Neural cell (in vitro differentiated cells): ENCODE data around the gene PATZ1. TPM values are rescaled to one million over a fixed set of nuclear protein-coding genes. Genes with fewer than 3 reads are reported as not detected.

Experiments used
- H2AFZ ChIP-seq: fragments of 200-600, 300-800 bp; sonication (generic), shearing (Covaris generic); 2 replicates; pipeline ENCODE4 v1.6.0; 2014; ENCODE audit warnings: low read depth, mild to moderate bottlenecking, antibody characterized with exemption, low read length, moderate library complexity
- H3F3A ChIP-seq: fragments of 200-600 bp; shearing (Covaris generic); 2 replicates; pipeline ENCODE4 v1.6.1; 2016; ENCODE audit warnings: mild to moderate bottlenecking, moderate library complexity, mixed read lengths, antibody characterized with exemption, low read length; ENCODE audit not compliant: insufficient read depth, poor library complexity, severe bottlenecking
- H3K27ac ChIP-seq: fragments of 200-600, 300-800 bp; sonication (generic), shearing (Covaris generic); 2 replicates; pipeline ENCODE4 v1.5.1; 2014; ENCODE audit warnings: mild to moderate bottlenecking, low read length, moderate library complexity
- H3K27me3 ChIP-seq: fragments of 300-800, 200-600 bp; sonication (generic), shearing (Covaris generic); 2 replicates; pipeline ENCODE4 v1.6.0; 2014; ENCODE audit warnings: mild to moderate bottlenecking, low read depth, low read length, moderate library complexity; ENCODE audit not compliant: insufficient read depth
- H3K36me3 ChIP-seq: fragments of 300-800, 200-600 bp; sonication (generic), shearing (Covaris generic); 2 replicates; pipeline ENCODE4 v1.5.1; 2014; ENCODE audit warnings: mild to moderate bottlenecking, antibody characterized with exemption, low read length, moderate library complexity; ENCODE audit not compliant: insufficient read depth
- H3K4me2 ChIP-seq: fragments of 300-800, 200-600 bp; sonication (generic), shearing (Covaris generic); 2 replicates; pipeline ENCODE4 v1.6.0; 2014; ENCODE audit warnings: mild to moderate bottlenecking, low read length
- H3K4me3 ChIP-seq: fragments of 300-800, 200-600 bp; sonication (generic), shearing (Covaris generic); 2 replicates; pipeline ENCODE4 v1.5.1; 2014; ENCODE audit warnings: mild to moderate bottlenecking, low read length, moderate library complexity
- H3K79me2 ChIP-seq: fragments of 200-600 bp; shearing (Covaris generic); replicated peaks from 2 replicates; pipeline ENCODE4 v1.6.0; 2014; ENCODE audit warnings: mild to moderate bottlenecking, low read length, moderate library complexity; ENCODE audit not compliant: insufficient read depth
- H3K9ac ChIP-seq: fragments of 300-800, 200-600 bp; sonication (generic), shearing (Covaris generic); 2 replicates; pipeline ENCODE4 v1.6.1; 2016; ENCODE audit warnings: mild to moderate bottlenecking, low read length, mixed read lengths
- H3K9me2 ChIP-seq: fragments of 200-600 bp; shearing (Covaris generic); 2 replicates; pipeline ENCODE4 v1.6.1; 2016; ENCODE audit warnings: mild to moderate bottlenecking, low read length, mixed read lengths; ENCODE audit not compliant: insufficient read depth
- H3K9me3 ChIP-seq: fragments of 200-600, 300-800 bp; sonication (generic), shearing (Covaris generic); 2 replicates; pipeline ENCODE4 v1.6.1; 2016; ENCODE audit warnings: mild to moderate bottlenecking, mixed run types, low read length, moderate library complexity, mixed read lengths
- H4K20me1 ChIP-seq: fragments of 200-600 bp; shearing (Covaris generic); 2 replicates; pipeline ENCODE4 v1.6.1; 2016; ENCODE audit warnings: mild to moderate bottlenecking, mixed run types; ENCODE audit not compliant: insufficient read depth
- EP300 ChIP-seq: fragments of 450-650 bp; conservative IDR thresholded peaks from 2 replicates; pipeline ENCODE4 v1.6.1; 2014; ENCODE audit warnings: antibody characterized with exemption, mild to moderate bottlenecking, moderate library complexity; ENCODE audit not compliant: poor library complexity, severe bottlenecking
- EZH2 ChIP-seq: fragments of 200-600, 300-800 bp; shearing (Covaris generic), sonication (generic); IDR thresholded peaks from 2 replicates; pipeline ENCODE4 v1.6.1; 2014; ENCODE audit warnings: antibody characterized with exemption, low read length, borderline replicate concordance, mild to moderate bottlenecking; ENCODE audit not compliant: insufficient read depth, poor library complexity, severe bottlenecking
- MXI1 ChIP-seq: fragments of 450-650 bp; conservative IDR thresholded peaks from 2 replicates; pipeline ENCODE4 v1.6.1; 2014; ENCODE audit warnings: antibody characterized with exemption, mild to moderate bottlenecking; ENCODE audit not compliant: poor library complexity, severe bottlenecking
- POLR2AphosphoS5 ChIP-seq: IDR thresholded peaks from 2 replicates; pipeline ENCODE4 v1.6.1; 2012
- RAD21 ChIP-seq: fragments of 450-650 bp; conservative IDR thresholded peaks from 2 replicates; pipeline ENCODE4 v1.6.1; 2014; ENCODE audit warnings: antibody characterized with exemption, mild to moderate bottlenecking, moderate library complexity
- SMC3 ChIP-seq: fragments of 450-650 bp; conservative IDR thresholded peaks from 2 replicates; pipeline ENCODE4 v1.6.1; 2014; ENCODE audit warnings: antibody characterized with exemption, mild to moderate bottlenecking, moderate library complexity; ENCODE audit not compliant: poor library complexity
- TAF1 ChIP-seq: IDR thresholded peaks from 2 replicates; pipeline ENCODE4 v1.6.1; 2012; ENCODE audit warnings: low read depth
- polyA plus RNA-seq: library from polyadenylated mRNA; depleted of rRNA; stranded (reverse); fragments of >200 nt; gene quantifications from 2 replicates; pipeline ENCODE4 v1.2.3, GENCODE V29; 2014
- TF ChIP-seq, protein P1 (sequence below): fragments of 450-650 bp; IDR thresholded peaks from 2 replicates; pipeline ENCODE4 v1.5.1; 2014; ENCODE audit warnings: antibody characterized with exemption, mild to moderate bottlenecking, moderate library complexity; ENCODE audit not compliant: poor library complexity, severe bottlenecking
- TF ChIP-seq, protein P2 (sequence below): IDR thresholded peaks from 2 replicates; pipeline ENCODE4 v1.6.1; 2012; ENCODE audit warnings: borderline replicate concordance

Gene PATZ1
- polyA plus RNA-seq, 1 donor from 2014 or later: 33.5 TPM

GRCh38 chr22:31284281-31285155, 61.6 kb downstream of the PATZ1 start:
- H3K27ac ChIP-seq: no peak overlapping the region
- no peaks in the 10 kb centered on the region for H4K20me1 ChIP-seq
- no peak overlapping the region for H3K4me2 ChIP-seq
- H3F3A ChIP-seq: no peaks in the 10 kb centered on the region
- no peak overlapping the region for H2AFZ ChIP-seq
- peaks cover 5% of the 10 kb centered on the region for H3K36me3 ChIP-seq
- no peaks in the 10 kb centered on the region for H3K79me2 ChIP-seq
- no peak overlapping the region for H3K9ac ChIP-seq
- no peaks in the 10 kb centered on the region for H3K9me2 ChIP-seq
- H3K9me3 ChIP-seq: no peaks in the 10 kb centered on the region
- H3K27me3 ChIP-seq: no peaks in the 10 kb centered on the region
- TF ChIP-seq POLR2AphosphoS5: no peak
- TF ChIP-seq, protein P1, sequence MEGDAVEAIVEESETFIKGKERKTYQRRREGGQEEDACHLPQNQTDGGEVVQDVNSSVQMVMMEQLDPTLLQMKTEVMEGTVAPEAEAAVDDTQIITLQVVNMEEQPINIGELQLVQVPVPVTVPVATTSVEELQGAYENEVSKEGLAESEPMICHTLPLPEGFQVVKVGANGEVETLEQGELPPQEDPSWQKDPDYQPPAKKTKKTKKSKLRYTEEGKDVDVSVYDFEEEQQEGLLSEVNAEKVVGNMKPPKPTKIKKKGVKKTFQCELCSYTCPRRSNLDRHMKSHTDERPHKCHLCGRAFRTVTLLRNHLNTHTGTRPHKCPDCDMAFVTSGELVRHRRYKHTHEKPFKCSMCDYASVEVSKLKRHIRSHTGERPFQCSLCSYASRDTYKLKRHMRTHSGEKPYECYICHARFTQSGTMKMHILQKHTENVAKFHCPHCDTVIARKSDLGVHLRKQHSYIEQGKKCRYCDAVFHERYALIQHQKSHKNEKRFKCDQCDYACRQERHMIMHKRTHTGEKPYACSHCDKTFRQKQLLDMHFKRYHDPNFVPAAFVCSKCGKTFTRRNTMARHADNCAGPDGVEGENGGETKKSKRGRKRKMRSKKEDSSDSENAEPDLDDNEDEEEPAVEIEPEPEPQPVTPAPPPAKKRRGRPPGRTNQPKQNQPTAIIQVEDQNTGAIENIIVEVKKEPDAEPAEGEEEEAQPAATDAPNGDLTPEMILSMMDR: no peak
- TF ChIP-seq, protein P2, sequence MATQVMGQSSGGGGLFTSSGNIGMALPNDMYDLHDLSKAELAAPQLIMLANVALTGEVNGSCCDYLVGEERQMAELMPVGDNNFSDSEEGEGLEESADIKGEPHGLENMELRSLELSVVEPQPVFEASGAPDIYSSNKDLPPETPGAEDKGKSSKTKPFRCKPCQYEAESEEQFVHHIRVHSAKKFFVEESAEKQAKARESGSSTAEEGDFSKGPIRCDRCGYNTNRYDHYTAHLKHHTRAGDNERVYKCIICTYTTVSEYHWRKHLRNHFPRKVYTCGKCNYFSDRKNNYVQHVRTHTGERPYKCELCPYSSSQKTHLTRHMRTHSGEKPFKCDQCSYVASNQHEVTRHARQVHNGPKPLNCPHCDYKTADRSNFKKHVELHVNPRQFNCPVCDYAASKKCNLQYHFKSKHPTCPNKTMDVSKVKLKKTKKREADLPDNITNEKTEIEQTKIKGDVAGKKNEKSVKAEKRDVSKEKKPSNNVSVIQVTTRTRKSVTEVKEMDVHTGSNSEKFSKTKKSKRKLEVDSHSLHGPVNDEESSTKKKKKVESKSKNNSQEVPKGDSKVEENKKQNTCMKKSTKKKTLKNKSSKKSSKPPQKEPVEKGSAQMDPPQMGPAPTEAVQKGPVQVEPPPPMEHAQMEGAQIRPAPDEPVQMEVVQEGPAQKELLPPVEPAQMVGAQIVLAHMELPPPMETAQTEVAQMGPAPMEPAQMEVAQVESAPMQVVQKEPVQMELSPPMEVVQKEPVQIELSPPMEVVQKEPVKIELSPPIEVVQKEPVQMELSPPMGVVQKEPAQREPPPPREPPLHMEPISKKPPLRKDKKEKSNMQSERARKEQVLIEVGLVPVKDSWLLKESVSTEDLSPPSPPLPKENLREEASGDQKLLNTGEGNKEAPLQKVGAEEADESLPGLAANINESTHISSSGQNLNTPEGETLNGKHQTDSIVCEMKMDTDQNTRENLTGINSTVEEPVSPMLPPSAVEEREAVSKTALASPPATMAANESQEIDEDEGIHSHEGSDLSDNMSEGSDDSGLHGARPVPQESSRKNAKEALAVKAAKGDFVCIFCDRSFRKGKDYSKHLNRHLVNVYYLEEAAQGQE: no peak
- no peak for TF ChIP-seq SMC3
- no peak overlapping the region for H3K4me3 ChIP-seq

- Histone ChIP-seq H3K4me2 (no peak overlapping the region), H3K27ac (no peak overlapping the region), H4K20me1 (no peaks in the 10 kb centered on the region), H2AFZ (no peak overlapping the region), H3K4me3 (no peak overlapping the region), H3K36me3 (peaks cover 5% of the 10 kb centered on the region), H3K27me3 (no peaks in the 10 kb centered on the region), H3K9me3 (no peaks in the 10 kb centered on the region), H3F3A (no peaks in the 10 kb centered on the region), H3K79me2 (no peaks in the 10 kb centered on the region), H3K9me2 (no peaks in the 10 kb centered on the region), H3K9ac (no peak overlapping the region)
- no peak for TF ChIP-seq MXI1
- TF ChIP-seq, protein P1: no peak
- TF ChIP-seq TAF1: no peak
- no peak for TF ChIP-seq EZH2
- TF ChIP-seq, protein P2: no peak
- TF ChIP-seq SMC3: no peak
- no peak for TF ChIP-seq EP300
- TF ChIP-seq POLR2AphosphoS5: no peak
- no peak for TF ChIP-seq RAD21
These were observed 63.2 kb downstream of the PATZ1 start for GRCh38 chr22:31282748-31283468.
